Measurements from ENCODE around the gene GJA3.

GJA3 gene

DNA sequence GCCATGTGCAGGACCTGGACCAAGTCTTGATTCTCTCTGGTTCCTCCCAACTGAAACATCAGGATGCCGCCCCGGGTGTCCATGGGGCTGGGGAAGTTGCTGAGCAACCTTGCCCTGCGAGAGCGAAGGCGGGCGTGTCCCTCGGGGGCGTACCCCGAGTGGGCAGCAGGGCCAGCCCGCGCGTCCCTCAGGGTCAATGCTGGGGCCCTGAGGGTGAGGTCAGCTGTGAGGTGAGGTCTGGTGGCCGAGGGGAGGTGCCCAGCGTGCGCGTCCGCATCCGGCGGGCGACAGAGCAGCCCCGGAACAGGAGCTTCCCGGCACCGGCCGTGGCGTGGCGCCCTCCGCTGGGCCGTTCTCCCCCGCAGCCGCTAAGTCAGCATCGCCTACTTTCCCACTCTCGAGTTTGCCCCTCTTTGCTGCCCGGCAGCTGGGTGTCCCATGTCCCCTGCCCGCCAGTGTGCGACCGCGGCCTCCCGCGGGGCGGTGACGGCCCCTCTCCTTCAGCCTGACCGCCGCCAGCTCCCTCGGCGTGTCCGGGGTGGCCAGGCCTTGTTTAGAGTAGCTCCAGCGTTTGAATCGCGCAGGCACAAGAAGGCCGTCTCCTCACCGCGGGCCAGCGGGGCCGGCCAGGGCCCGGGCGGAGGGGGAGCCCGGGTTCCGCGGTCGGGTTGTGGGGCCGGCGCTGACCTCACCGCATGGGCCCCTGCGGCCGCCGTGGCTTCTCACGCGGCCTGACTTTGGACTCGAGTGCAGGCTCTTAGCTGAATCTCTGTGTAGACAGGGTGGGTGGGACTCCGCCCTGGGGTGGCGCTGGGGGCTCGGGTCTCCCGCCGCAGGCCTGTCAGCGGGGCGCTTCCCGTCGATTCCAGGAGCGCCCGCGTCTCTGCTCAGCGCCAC, 33.0 kb downstream of the GJA3 start:
- DNase-seq: no peak

DNA sequence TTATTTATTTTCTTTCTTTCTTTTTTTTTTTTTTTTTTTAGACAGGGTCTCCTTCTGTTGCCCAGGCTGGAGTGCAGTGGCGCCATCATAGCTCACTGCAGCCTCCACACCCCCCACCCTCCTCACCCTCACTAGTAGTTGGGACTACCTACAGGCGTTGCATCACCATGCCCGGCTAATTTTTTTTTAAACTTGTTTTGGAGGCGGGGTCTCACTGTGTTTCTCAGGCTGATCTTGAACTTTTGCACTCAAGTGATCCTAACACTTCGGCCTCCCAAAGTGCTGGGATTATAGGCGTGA, 33.6 kb downstream of the GJA3 start:
- no peak for DNase-seq

DNA sequence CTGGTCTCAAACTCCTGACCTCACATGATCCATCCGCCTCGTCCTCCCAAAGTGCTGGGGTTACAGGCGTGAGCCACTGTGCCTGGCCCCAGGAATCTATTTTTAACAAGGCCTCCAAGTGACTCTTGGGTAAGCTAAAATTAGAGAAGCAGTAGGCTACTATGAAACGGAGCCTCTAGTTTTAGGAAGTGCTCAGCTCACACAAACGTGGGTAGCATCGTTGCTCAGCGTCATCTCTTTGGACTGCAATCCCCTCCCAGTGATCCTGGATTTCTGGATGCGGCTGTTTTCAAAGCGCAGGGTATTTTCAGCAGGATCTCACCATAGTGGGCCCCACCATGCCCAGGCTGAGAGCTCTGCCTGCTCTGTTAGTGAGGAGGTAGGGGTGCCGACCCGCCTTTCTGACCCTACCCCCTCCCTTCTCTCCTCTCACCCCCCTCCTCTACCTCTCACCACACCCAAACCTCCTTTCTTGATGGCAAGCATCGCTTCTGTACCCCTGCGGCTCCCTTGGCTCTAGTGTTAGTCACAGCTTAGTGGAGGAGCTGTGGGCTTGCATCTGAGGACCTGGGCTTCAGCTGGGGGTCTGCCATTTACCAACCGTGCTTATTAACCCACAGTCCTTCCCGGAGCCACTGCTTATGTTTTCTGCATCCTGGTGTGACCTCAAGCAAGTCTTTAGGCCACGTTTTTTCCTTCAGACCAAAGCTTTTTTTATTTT, 34.2 kb downstream of the GJA3 start:
- DNase-seq: no peak

DNA sequence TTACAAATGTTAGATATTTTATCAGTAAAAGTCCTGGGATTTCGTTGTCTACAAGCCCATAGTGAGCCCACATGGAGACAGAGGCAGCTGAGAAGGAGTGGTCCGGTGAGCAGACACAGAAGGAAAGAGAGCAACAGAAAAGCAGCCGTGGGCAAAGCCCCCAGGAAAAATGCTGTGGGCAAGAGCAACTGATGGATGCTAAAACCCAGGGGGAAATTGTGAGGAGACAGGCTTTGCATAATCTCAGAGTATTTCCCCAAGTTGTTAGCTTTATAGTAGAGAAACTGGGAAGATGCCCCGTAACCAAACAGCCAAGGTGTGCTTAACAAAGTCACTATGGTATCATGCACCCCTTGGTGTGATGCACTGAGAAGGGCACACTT, 35.1 kb downstream of the GJA3 start:
- no peak for DNase-seq

DNA sequence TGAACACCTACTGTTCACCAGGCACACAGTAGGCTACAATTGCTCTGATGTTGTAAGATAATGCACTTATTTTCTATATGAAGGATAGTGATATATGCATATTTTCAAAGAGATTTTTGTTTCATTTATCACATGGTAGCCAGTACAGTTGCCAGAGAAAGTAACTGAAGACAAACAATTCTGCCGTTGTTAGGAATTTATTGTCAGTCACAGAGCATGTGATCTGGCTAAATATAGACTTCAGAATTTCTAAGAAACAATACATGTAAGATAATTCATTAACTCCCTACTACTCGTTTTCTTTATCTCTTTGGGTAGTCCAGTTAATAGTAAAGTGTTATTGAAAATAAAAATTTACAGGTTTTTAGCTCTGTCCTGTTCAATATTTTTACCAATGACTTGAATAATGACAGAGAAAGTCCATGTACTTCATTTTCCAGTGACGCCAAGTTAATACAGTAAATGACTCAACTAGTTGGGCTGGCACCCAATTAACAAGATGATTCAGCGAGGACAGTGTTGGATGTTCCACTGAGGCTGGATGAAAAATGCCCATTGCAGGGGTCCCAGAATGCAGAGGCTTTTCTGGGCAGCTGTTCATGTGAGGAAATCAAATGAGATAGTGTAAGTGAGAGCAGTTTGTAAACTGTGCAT, 35.6 kb downstream of the GJA3 start:
- DNase-seq: no peak

DNA sequence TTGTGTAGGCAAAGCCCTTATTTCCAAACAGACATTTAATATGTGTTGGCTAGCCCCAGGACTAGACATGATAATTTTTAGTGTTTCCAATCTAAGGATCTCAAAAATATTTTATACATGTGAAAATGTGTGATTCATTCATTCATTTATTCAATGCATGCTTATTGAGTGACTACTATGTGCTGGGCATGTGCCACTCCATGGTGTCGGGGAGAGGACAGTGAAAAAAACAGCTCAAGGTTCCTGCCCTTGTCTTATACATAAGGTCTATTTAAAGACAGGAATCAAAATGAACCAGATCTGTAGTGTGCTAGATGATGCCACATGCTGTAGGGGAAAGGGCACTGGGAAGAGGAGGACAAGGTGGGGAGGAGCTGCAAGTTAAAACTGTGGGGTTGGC, 36.5 kb downstream of the GJA3 start:
- DNase-seq: no peak

DNA sequence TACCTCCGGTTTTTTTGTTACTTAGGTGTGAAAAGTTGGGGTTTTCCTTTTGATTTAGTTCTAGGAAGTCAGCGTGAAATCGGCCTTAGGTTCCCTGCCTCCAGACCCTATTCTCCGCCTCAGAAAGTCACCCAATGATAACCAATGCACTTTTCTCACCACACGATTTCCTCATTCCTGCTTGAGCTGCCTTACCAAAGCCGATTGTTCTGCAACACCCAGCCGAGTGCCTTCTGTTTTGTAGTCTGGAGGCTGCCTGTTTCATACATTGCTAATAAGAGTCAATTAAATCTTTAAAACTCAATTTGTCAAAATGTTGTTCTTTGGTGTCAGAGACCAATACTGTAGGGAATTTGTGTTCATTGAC, 39.7 kb downstream of the GJA3 start:
- no peak for DNase-seq

DNA sequence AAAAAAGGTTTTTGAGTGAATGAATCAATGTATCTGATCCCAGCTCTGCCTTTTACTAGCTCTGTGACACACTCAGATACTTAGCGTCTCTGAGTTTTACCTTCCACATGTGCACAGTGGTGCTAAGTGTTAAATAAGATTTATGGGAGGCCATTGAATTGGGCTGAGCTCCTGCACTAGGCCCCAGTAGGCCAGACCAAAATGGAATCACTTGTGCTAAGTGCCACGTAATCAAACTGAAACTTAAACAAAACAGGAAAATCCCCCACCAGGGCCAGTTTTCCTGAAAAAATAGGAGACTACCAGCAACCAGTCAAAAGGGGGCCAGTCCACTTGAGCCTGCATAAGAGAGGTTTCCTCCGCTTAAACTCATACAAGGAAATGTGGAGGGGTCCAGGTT, 40.9 kb downstream of the GJA3 start:
- DNase-seq: no peak

DNA sequence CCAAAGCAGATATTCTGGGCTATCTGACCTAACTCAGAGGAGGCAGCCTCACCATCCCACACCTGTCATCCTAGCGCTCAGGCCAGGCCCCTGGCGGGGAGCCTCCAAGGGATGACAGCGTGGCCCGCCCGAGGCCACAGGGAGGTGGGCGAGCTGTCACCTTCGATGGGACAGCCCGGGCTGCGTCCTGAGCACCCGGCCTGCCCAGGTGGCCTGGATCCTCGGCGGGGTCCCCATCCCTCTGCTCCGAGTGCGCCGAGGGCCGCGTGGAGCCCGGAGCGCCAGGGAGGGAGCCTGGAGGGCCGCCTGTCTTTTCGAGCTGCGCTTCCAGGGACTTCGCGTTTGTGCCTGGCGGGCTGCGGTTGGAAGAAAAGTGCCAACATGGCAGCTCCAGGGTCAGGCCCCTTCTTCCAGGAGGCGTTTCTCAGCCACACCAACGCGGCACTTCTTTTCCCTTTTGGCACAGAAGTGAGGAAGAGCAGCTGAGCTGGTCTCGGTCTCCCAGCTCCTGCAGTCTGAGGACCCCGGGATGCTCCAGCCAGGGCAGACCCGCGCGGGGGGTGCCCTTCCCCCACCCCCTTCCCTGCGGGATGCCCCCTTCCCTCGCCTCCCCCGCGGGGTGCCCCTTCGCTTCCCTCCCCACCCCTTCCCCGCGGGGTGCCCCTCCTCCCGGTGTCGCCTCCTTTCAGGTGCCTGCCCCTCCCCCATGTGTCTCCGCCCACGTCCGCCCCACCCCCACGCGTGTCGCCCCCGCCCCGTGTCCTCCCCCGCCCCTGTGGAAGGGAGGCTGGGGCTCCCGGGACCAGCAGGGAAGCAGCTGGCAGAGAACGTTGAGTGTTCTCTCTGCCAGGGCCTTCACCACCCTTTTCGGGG, 42.3 kb downstream of the GJA3 start:
- no peak for DNase-seq

DNA sequence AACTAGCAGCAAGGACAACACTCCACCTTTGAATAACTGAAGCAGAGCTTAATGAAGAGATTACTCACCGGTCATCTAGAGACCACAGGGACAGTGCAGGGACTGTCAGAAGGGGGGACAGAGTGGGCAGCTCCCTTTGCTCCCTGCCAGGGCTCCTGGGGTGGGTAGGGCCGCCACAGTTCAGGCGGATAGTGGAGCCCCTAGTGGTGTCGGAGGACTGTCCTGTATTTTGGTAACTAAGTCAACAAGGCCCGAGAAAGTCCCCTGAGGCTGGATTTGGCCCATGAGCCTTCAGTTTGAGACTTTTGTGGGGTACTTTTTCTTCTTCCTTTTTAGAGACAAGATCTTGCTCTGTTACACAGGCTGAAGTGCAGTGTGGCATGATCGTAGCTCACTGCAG, 44.6 kb downstream of the GJA3 start:
- no peak for DNase-seq

DNA sequence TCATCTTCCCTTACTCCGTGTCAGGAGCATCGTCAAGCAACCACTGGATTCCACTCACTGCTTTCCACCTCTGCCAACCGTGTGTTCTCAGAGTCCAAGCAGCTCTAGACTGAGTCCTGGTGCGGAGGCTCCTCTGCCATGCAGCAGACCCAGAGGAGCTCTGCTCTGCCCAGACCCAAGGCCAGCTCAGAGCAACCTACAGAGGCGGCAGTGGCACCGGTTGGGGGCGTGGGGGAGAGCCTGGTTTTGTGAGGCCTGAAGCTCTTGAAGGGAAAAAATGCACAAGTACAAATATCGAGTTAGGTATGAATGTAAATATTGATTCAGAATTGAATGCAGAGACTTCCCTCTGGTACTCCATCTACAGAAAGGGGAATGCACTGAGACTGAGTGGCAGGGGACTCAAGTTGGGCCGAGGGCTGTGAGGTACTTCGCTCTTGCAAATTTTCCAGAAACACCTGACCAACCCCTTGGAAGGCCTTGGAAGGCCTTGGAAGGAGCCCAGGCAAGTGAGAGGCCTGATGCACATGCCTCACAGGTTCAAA, 46.7 kb downstream of the GJA3 start:
- DNase-seq: no peak

DNA sequence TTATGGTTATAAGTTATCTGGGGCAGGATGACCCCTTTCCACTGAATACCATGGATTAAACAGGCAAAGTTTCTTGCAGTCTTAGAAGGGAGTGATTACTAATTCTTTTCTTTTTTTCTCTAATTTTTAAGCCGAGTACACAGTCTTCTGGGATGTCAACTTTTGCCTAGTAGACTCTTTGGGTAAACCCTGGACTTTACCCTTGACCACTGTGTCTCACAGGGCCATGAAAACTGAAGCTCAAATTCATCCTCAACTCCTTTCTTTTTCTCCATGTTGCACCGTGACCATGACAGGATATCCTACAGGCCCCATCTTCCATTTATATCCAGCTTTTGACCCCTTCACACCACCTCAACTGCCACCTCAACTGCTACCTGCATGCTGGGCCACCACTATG, 51.8 kb downstream of the GJA3 start:
- no peak for DNase-seq

DNA sequence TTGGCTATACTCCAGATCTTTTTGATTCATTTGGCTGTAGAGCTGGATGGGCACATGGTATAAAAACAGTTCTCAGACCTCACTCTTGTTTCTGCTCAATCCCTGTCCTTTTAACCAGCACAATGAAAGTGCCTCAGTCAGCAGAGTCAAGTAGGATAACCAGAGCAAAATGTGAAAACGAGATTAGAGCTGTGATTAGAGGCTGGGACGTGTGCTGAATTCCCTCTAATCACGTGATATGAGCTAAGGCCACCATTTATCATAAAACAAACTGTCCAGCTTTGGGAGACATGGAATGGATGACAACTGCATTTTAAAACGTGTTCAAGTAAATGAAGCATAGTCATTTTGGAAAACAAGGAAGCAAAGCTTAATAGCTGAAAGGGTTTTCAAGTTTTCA, 54.1 kb downstream of the GJA3 start:
- DNase-seq: no peak

DNA sequence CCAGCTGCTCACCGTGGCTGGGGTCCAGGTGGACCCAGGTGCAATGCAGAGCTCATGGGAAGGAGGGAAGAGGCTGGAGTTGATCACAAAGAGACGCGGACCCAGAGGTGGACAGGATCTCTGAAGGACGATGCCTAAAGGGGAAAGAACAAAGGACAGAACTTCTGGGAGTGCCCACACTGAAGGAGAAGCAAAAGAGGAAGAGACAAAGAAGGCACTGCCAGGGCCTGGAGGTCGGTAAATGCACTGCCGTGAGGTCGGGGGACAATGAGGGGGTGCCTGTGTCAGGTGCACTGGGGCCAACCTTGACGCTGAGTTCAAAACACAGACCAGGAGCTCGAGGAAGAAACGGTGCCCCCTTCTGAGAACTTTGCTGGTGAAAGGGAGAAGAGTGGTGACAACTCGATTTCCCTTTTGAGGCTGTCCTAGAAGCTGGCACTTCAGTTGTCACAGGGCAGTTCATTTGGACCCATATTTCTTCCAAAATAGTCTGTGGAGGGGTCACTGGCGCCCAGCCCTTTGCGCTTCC, 55.6 kb downstream of the GJA3 start:
- DNase-seq: no peak

DNA sequence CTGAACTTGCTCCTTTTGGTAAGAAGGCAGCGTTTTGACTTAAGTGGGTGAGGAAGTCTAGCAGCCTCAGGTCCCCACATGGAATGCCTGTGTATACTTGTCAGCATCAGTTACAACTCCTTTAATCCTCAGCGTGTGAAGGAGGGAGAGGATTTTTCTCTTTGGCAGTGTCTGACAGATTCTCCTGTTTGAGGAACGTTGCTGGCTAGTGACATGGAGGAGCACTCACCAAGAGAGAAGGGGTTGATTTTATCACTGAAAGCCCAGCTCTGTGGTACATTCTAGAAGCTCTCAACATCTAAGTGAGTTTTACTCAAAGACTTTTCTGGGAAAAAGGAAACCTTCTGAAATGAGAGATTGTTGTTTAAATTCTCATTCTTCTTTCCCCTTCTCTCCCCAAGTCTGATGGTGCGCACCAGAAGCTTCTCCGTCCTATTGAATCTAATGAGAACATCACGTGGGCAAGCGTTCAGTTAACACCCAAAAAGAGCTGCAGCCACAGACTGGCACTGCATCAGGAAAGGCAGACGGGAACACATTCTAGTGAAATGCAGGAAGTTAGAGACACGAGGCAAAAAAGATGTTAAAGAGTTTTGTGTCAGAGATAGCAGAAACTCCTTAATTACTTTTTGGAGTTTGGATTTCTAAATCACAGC, 58.2 kb downstream of the GJA3 start:
- no peak for DNase-seq

DNA sequence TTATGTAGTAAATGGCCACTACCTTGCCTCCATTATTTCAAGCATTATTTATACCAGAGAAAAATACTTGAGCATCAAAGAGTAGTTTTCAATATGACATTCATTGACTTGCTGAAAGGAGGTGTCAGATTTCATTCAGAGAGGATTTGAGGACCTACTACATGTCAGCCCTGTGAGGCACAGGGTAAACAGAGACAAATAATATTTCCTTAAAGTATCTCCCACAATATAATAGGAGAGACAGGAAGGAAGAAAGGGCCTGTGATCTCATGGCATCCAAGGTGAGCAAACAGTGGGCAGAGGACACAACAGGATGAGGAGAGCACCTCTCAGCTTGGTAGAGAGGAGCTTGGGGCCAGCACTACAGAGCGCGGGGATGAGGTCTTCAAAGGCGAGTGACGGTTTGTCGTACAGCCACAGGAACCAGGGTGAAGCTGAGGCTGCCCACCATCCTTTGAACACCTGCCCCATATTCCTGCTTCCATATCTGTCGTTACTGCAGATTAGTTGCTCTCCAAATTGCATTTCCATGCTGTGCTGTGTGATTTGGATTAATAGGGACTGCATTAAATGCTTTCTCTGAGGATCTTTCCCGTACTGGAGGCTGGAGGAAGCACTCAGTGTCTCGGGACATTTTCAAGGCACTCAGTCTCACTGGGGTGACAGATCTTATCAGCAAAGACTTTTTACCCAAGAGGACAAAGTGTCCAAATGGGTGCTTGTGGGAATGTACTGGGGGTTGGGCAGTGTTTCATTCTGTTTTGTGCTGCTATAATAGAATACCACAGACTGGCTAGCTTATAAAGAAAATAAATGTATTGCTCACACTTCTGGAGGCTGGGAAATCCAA, 59.2 kb downstream of the GJA3 start:
- DNase-seq: no peak

DNA sequence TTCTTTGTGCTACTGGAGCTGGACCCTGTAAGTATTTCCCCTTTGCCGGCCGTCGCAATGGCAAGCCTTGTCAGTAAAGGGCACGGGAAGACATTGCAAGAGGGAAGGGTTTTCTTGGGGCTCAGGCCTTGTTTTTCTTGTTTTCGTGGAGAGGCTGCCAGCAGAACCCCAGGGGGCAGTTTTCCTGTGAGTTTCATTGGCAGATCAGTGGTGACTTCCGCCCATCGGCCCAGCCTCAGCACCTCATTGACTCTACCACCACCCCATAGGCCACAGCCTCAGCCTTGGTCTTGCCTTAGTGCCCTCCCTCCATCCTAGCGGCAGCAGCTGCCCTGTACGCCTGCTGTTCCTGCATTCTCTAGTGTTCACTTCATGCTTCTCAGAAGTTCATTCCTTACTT, 61.5 kb downstream of the GJA3 start:
- no peak for DNase-seq

DNA sequence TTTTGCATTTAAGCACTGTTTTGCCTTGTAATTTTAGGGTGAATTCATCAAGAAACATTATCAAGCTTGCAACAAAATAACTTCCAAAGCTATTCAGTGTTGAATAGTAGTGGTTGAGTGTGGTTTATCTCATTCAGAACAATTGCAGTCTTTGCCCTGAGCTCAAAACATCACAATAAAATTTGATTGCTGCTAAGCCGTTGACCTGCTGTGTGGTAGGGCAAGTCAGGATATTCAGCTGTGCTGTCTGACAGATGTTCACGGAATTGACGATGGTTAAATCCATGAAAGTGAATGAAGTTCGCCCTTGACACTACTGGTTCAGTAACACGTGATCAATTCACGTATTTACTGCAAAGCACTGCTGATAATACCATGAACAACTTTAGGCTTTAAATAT, 66.9 kb downstream of the GJA3 start:
- no peak for DNase-seq

DNA sequence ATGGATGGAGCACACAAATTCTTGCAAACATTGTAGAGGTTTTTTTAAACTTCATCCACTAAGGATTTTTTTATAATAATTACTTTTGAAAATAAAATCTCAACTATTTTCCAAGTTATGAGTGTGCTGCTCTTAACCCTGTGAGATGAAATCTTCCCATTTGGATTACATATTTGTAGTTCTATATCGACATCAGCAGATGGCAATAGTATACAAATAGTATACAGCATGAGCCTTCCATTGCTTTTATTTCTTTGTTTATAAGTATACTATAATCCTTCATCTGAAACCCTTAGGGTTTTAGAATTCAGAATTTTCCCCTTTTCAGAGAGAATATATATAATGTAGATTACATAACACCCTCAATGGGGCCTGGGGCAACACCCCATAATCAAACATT, 70.5 kb downstream of the GJA3 start:
- DNase-seq: no peak
